Measurements from ENCODE around the gene REPS1.

REPS1 gene

DNA sequence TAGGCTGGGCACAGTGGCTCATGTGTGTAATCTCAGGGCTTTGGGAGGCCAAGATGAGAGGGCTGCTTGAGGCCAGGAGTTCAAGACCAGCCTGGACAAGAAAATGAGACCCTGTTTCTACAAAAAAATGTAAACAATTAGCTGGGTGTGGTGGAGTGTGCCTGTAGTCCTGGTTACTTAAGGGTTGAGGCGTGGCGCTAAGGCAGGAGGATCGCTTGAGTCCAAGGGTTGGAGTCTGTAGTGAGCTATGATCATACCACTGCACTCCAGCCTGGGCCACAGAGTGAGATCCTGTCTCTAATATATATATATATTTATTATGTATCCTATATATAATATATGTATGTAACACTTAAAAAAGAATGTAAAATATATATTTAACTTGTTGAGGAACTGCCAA, 32.6 kb upstream of the REPS1 start:
- no peaks in the 10 kb centered on the region for H3K79me2 ChIP-seq (ENCODE audit: control insufficient read depth, insufficient read depth, low read length, unreplicated experiment)
- no peak overlapping the region for H3K27ac ChIP-seq (ENCODE audit: low read depth, low read length)

GRCh38 chr6:139019722-139020121, 31.7 kb upstream of the REPS1 start:
- no peaks in the 10 kb centered on the region for H3K79me2 ChIP-seq (ENCODE audit: control insufficient read depth, insufficient read depth, low read length, unreplicated experiment)

More for the DNA sequence above, 32.6 kb upstream of the REPS1 start:
- Histone ChIP-seq H3K36me3 (ENCODE audit: insufficient read depth, low read length) (no peaks in the 10 kb centered on the region), H2AFZ (ENCODE audit: low read length, unreplicated experiment) (no peak overlapping the region), H3K4me1 (ENCODE audit: control insufficient read depth, insufficient read depth, low read length, unreplicated experiment) (no peaks in the 10 kb centered on the region), H3K4me3 (ENCODE audit: low read depth, low read length) (no peak overlapping the region), H3K27me3 (ENCODE audit: insufficient read depth, low read length) (no peaks in the 10 kb centered on the region)

GRCh38 chr6:139017227-139017626, 29.2 kb upstream of the REPS1 start:
- no peaks in the 10 kb centered on the region for H3K27me3 ChIP-seq (ENCODE audit: insufficient read depth, low read length)
- no peaks in the 10 kb centered on the region for H3K79me2 ChIP-seq (ENCODE audit: control insufficient read depth, insufficient read depth, low read length, unreplicated experiment)
- no peak overlapping the region for H3K27ac ChIP-seq (ENCODE audit: low read depth, low read length)
- H3K36me3 ChIP-seq (ENCODE audit: insufficient read depth, low read length), result no peaks in the 10 kb centered on the region
- no peak overlapping the region for H2AFZ ChIP-seq (ENCODE audit: low read length, unreplicated experiment)
- H3K4me1 ChIP-seq (ENCODE audit: control insufficient read depth, insufficient read depth, low read length, unreplicated experiment), result no peaks in the 10 kb centered on the region
- no peak overlapping the region for H3K4me3 ChIP-seq (ENCODE audit: low read depth, low read length)

More at GRCh38 chr6:139019722-139020121, 31.7 kb upstream of the REPS1 start:
- Histone ChIP-seq H3K27me3 (ENCODE audit: insufficient read depth, low read length) (no peaks in the 10 kb centered on the region), H3K36me3 (ENCODE audit: insufficient read depth, low read length) (no peaks in the 10 kb centered on the region), H3K27ac (ENCODE audit: low read depth, low read length) (no peak overlapping the region), H3K4me1 (ENCODE audit: control insufficient read depth, insufficient read depth, low read length, unreplicated experiment) (no peaks in the 10 kb centered on the region), H2AFZ (ENCODE audit: low read length, unreplicated experiment) (no peak overlapping the region), H3K4me3 (ENCODE audit: low read depth, low read length) (no peak overlapping the region)

- no peak overlapping the region for H2AFZ ChIP-seq (ENCODE audit: low read length, unreplicated experiment)
- H3K4me3 ChIP-seq (ENCODE audit: low read depth, low read length), result no peak overlapping the region
- H3K27me3 ChIP-seq (ENCODE audit: insufficient read depth, low read length), result no peaks in the 10 kb centered on the region
- no peaks in the 10 kb centered on the region for H3K36me3 ChIP-seq (ENCODE audit: insufficient read depth, low read length)
- no peak overlapping the region for H3K27ac ChIP-seq (ENCODE audit: low read depth, low read length)
- no peaks in the 10 kb centered on the region for H3K79me2 ChIP-seq (ENCODE audit: control insufficient read depth, insufficient read depth, low read length, unreplicated experiment)
- H3K4me1 ChIP-seq (ENCODE audit: control insufficient read depth, insufficient read depth, low read length, unreplicated experiment), result no peaks in the 10 kb centered on the region
Measured at GRCh38 chr6:139016337-139017213, 28.5 kb upstream of the REPS1 start.

DNA sequence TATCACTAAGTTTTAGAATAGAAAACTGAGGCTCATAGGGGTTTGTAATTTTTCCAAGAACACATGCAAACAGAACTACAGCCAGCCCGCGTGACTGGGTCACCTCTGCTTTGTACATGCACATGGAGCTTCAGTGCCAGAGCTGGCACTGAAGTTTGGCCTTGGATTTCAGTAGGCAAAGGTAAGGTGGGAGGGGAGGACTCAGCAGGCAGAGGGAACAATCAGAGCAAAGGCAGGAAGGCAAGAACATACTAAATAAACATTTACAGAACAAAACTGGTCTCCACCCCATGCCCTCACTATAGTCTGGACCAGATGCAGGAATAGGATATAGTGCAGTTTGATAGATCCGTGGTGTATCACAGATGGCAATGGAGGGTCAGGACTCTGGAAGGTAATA, 26.9 kb upstream of the REPS1 start:
- H3K4me1 ChIP-seq (ENCODE audit: control insufficient read depth, insufficient read depth, low read length, unreplicated experiment), result no peaks in the 10 kb centered on the region
- no peak overlapping the region for H3K27ac ChIP-seq (ENCODE audit: low read depth, low read length)

DNA sequence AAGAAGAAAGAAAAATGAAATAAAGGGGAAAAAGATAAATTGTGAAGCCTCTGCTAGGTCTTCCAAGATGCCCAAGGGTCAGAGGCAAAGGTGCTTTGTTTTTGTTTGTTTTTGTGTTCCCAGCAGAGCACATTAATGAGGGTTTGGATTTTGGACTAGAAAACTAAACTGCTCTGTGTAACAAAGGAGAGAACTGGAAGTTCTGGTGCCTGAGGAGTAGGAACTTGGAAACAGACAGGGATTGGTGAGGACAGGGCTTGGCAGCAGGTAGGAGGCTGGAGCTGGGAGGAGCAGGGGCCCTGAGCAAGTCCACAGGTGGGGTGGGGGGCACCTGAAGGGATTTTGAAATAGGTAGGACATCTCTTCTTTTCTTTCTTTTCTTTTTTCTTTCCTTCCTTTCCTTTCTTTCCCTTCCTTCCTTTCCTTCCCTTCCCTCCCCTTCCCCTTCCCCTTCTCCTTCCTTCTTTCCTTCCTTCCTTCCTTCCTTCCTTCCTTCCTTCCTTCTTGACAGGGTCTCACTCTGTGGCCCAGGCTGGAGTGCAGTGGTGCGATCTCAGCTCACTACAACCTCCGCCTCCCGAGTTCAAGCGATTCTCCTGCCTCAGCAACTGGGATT, 25.2 kb upstream of the REPS1 start:
- no peak overlapping the region for H2AFZ ChIP-seq (ENCODE audit: low read length, unreplicated experiment)

More for the DNA sequence above, 26.9 kb upstream of the REPS1 start:
- no peak overlapping the region for H2AFZ ChIP-seq (ENCODE audit: low read length, unreplicated experiment)
- no peaks in the 10 kb centered on the region for H3K27me3 ChIP-seq (ENCODE audit: insufficient read depth, low read length)
- no peaks in the 10 kb centered on the region for H3K36me3 ChIP-seq (ENCODE audit: insufficient read depth, low read length)
- no peaks in the 10 kb centered on the region for H3K79me2 ChIP-seq (ENCODE audit: control insufficient read depth, insufficient read depth, low read length, unreplicated experiment)
- no peak overlapping the region for H3K4me3 ChIP-seq (ENCODE audit: low read depth, low read length)

GRCh38 chr6:139011980-139012379, 23.9 kb upstream of the REPS1 start:
- Histone ChIP-seq H3K4me3 (ENCODE audit: low read depth, low read length) (no peak overlapping the region), H2AFZ (ENCODE audit: low read length, unreplicated experiment) (no peak overlapping the region), H3K27ac (ENCODE audit: low read depth, low read length) (no peak overlapping the region)

More for the DNA sequence above, 25.2 kb upstream of the REPS1 start:
- H3K27me3 ChIP-seq (ENCODE audit: insufficient read depth, low read length), result no peaks in the 10 kb centered on the region
- no peaks in the 10 kb centered on the region for H3K4me1 ChIP-seq (ENCODE audit: control insufficient read depth, insufficient read depth, low read length, unreplicated experiment)
- H3K36me3 ChIP-seq (ENCODE audit: insufficient read depth, low read length), result no peaks in the 10 kb centered on the region
- H3K79me2 ChIP-seq (ENCODE audit: control insufficient read depth, insufficient read depth, low read length, unreplicated experiment), result no peaks in the 10 kb centered on the region
- H3K27ac ChIP-seq (ENCODE audit: low read depth, low read length), result no peak overlapping the region
- H3K4me3 ChIP-seq (ENCODE audit: low read depth, low read length), result no peak overlapping the region

DNA sequence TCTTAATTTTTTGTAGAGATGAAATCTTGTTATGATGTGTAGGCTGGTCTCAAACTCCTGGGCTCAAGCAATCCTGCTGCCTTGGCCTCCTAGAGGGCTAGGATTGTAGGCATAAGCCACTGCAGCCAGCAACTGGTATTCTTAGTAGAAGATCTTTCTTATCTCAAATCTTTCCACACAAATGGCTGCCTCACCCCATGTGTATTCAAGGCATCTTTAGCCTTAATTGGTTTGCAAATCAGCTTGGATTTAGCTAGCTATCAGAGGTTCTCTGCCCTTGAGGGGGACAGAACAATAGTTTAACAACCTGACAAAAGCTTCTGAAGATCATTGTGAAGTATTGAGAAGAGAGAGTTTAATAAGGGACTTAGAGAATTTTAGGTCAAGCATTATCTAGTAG, 22.6 kb upstream of the REPS1 start:
- Histone ChIP-seq H3K36me3 (ENCODE audit: insufficient read depth, low read length) (no peaks in the 10 kb centered on the region), H3K4me3 (ENCODE audit: low read depth, low read length) (no peak overlapping the region), H3K27ac (ENCODE audit: low read depth, low read length) (no peak overlapping the region), H2AFZ (ENCODE audit: low read length, unreplicated experiment) (no peak overlapping the region), H3K27me3 (ENCODE audit: insufficient read depth, low read length) (no peaks in the 10 kb centered on the region), H3K79me2 (ENCODE audit: control insufficient read depth, insufficient read depth, low read length, unreplicated experiment) (no peaks in the 10 kb centered on the region), H3K4me1 (ENCODE audit: control insufficient read depth, insufficient read depth, low read length, unreplicated experiment) (no peaks in the 10 kb centered on the region)

More at GRCh38 chr6:139011980-139012379, 23.9 kb upstream of the REPS1 start:
- Histone ChIP-seq H3K4me1 (ENCODE audit: control insufficient read depth, insufficient read depth, low read length, unreplicated experiment) (no peaks in the 10 kb centered on the region), H3K36me3 (ENCODE audit: insufficient read depth, low read length) (no peaks in the 10 kb centered on the region), H3K27me3 (ENCODE audit: insufficient read depth, low read length) (no peaks in the 10 kb centered on the region), H3K79me2 (ENCODE audit: control insufficient read depth, insufficient read depth, low read length, unreplicated experiment) (no peaks in the 10 kb centered on the region)

GRCh38 chr6:139008117-139008516, 20.1 kb upstream of the REPS1 start:
- Histone ChIP-seq H3K4me3 (ENCODE audit: low read depth, low read length) (no peak overlapping the region), H3K27ac (ENCODE audit: low read depth, low read length) (no peak overlapping the region), H3K36me3 (ENCODE audit: insufficient read depth, low read length) (no peaks in the 10 kb centered on the region), H3K27me3 (ENCODE audit: insufficient read depth, low read length) (no peaks in the 10 kb centered on the region), H2AFZ (ENCODE audit: low read length, unreplicated experiment) (no peak overlapping the region), H3K79me2 (ENCODE audit: control insufficient read depth, insufficient read depth, low read length, unreplicated experiment) (no peaks in the 10 kb centered on the region), H3K4me1 (ENCODE audit: control insufficient read depth, insufficient read depth, low read length, unreplicated experiment) (no peaks in the 10 kb centered on the region)

DNA sequence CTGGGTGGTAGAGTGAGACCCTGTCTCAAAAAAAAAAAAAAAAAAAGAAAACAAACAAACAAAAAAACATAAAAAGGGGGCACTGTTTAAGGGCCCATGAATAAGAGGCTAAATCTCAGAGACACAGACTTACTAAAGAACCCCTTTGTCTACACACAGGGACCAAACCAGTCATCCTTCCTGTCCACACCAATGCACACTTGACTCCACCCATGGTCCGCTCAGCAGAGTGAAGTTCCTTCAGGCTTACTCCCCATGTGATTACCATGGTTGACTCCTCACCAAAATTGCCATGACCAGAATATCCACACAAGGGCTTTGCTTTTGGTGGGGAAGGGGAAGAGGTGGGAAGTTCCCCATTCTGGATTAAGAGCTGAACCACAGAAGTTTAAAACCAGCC, 19.4 kb upstream of the REPS1 start:
- no peak overlapping the region for H2AFZ ChIP-seq (ENCODE audit: low read length, unreplicated experiment)
- no peaks in the 10 kb centered on the region for H3K36me3 ChIP-seq (ENCODE audit: insufficient read depth, low read length)
- no peaks in the 10 kb centered on the region for H3K4me1 ChIP-seq (ENCODE audit: control insufficient read depth, insufficient read depth, low read length, unreplicated experiment)
- no peaks in the 10 kb centered on the region for H3K27me3 ChIP-seq (ENCODE audit: insufficient read depth, low read length)
- H3K4me3 ChIP-seq (ENCODE audit: low read depth, low read length), result no peak overlapping the region
- H3K79me2 ChIP-seq (ENCODE audit: control insufficient read depth, insufficient read depth, low read length, unreplicated experiment), result no peaks in the 10 kb centered on the region
- H3K27ac ChIP-seq (ENCODE audit: low read depth, low read length), result no peak overlapping the region

DNA sequence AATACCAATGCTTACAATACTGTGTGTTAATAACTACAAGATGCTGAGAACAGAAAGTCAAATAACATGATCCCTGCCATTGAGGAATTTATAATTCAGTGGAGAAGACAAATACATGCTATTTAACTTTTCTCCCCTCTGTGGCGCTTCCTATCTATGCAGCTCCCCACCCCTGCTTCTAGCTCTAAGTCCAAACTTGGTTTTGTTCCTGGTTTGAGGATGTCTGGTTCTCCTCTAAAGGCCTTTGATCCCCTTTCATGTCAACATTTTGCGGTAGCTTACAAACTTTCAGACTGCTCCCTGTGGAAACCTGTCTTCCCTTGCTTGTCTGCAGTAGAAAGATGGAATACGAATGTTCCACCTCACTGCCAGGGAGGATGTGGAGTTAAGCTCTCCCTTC, 18.4 kb upstream of the REPS1 start:
- Histone ChIP-seq H2AFZ (ENCODE audit: low read length, unreplicated experiment) (no peak overlapping the region), H3K27ac (ENCODE audit: low read depth, low read length) (no peak overlapping the region), H3K4me3 (ENCODE audit: low read depth, low read length) (no peak overlapping the region), H3K79me2 (ENCODE audit: control insufficient read depth, insufficient read depth, low read length, unreplicated experiment) (no peaks in the 10 kb centered on the region), H3K4me1 (ENCODE audit: control insufficient read depth, insufficient read depth, low read length, unreplicated experiment) (no peaks in the 10 kb centered on the region), H3K27me3 (ENCODE audit: insufficient read depth, low read length) (no peaks in the 10 kb centered on the region), H3K36me3 (ENCODE audit: insufficient read depth, low read length) (no peaks in the 10 kb centered on the region)
